Skeletal muscle tissue (tissue), 4 donors: ENCODE results near the gene FHOD3. TPM values are rescaled to one million over a fixed set of nuclear protein-coding genes. Genes with fewer than 3 reads are reported as not detected.

Source experiments
- H3K27ac ChIP-seq: one replicate; pipeline ENCODE4 v1.7.0; 2013; ENCODE audit warnings: mild to moderate bottlenecking, low read depth, low read length, inconsistent platforms
- H3K27me3 ChIP-seq, 3 donors: one replicate each; pipeline ENCODE4 v1.7.0; 2013; ENCODE audit warnings: low read length in 3 of 3; ENCODE audit not compliant: control insufficient read depth in 3 of 3, insufficient read depth in 3 of 3
- H3K36me3 ChIP-seq, 3 donors: one replicate each; pipeline ENCODE4 v1.7.0; 2013; ENCODE audit warnings: low read length in 3 of 3; ENCODE audit not compliant: control insufficient read depth in 3 of 3, insufficient read depth in 3 of 3
- H3K4me1 ChIP-seq, 3 donors: one replicate each; pipeline ENCODE4 v1.7.0; 2013; ENCODE audit warnings: low read length in 3 of 3, mild to moderate bottlenecking in 3 of 3; ENCODE audit not compliant: control insufficient read depth in 3 of 3, insufficient read depth in 3 of 3
- H3K4me3 ChIP-seq, 3 donors: one replicate each; pipeline ENCODE4 v1.7.0; 2013; ENCODE audit warnings: low read length in 3 of 3
- H3K9ac ChIP-seq, 3 donors: one replicate each; pipeline ENCODE4 v1.7.0; 2013; ENCODE audit warnings: low read length in 3 of 3, mild to moderate bottlenecking in 3 of 3, moderate library complexity in 2 of 3, low read depth in 1 of 3
- H3K9me3 ChIP-seq, 3 donors: one replicate each; pipeline ENCODE4 v1.7.0; 2013; ENCODE audit warnings: low read length in 3 of 3; ENCODE audit not compliant: control insufficient read depth in 3 of 3
- total RNA-seq: library from RNA; depleted of rRNA; stranded (reverse); fragments of >200 nt; gene quantifications from one replicate; pipeline ENCODE4 v1.2.3, GENCODE V29; 2014
- donor health status: Osteomylitis.

The FHOD3 gene
- total RNA-seq, 1 donor from 2014 or later: 15.7 TPM

DNA sequence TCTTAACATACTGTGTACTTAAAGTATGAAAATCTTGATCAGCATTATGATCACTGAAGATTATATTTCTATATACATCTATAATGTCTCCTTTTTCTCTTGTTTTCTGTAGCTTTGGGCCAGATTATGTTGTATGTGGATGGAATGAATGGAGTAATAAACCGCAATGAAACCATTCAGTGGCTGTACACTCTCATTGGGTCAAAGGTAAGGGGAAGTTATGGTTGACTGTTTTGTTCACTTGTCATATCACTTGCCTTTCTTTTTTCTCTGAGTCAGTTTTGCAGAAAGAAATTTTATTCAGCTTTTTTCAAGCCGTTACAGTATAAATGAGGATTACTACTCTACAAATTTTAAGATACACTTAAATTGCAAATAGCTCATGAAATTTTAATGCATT lies 278.8 kb downstream of the FHOD3 start:
- Histone ChIP-seq H3K9ac (no peak overlapping the region), H3K36me3 (peaks cover 0 to 2% (median 0%) of the 10 kb centered on the region in 3 donors), H3K9me3 (no peaks in the 10 kb centered on the region), H3K27me3 (no peaks in the 10 kb centered on the region), H3K4me1 (peaks cover 0 to 5% (median 0%) of the 10 kb centered on the region in 3 donors), H3K4me3 (no peak overlapping the region), H3K27ac (no peak overlapping the region)

GRCh38 chr18:36578871-36579710 lies 281.6 kb downstream of the FHOD3 start:
- Histone ChIP-seq H3K4me1 (peaks cover 0 to 5% (median 0%) of the 10 kb centered on the region in 3 donors), H3K9ac (no peak overlapping the region), H3K36me3 (peaks cover 0 to 2% (median 0%) of the 10 kb centered on the region in 3 donors), H3K27me3 (no peaks in the 10 kb centered on the region), H3K9me3 (no peaks in the 10 kb centered on the region), H3K27ac (no peak overlapping the region), H3K4me3 (no peak overlapping the region)

GRCh38 chr18:36580266-36580665 lies 282.8 kb downstream of the FHOD3 start:
- Histone ChIP-seq H3K27me3 (no peaks in the 10 kb centered on the region), H3K9ac (no peak overlapping the region), H3K36me3 (peaks cover 0 to 2% (median 0%) of the 10 kb centered on the region in 3 donors), H3K9me3 (no peaks in the 10 kb centered on the region), H3K4me3 (no peak overlapping the region), H3K27ac (no peak overlapping the region), H3K4me1 (peaks cover 0 to 5% (median 0%) of the 10 kb centered on the region in 3 donors)

GRCh38 chr18:36580874-36581750 lies 283.6 kb downstream of the FHOD3 start:
- Histone ChIP-seq H3K36me3 (peaks cover 0 to 2% (median 0%) of the 10 kb centered on the region in 3 donors), H3K4me3 (no peak overlapping the region), H3K27ac (peak overlapping the region; percentile 9), H3K9ac (peak overlapping the region in 1 of 3 donors; percentile 8), H3K9me3 (no peaks in the 10 kb centered on the region), H3K27me3 (no peaks in the 10 kb centered on the region), H3K4me1 (peaks cover 0 to 5% (median 0%) of the 10 kb centered on the region in 3 donors)

- Histone ChIP-seq H3K9ac (no peak overlapping the region), H3K9me3 (no peaks in the 10 kb centered on the region), H3K4me3 (no peak overlapping the region), H3K36me3 (peaks cover 0 to 2% (median 0%) of the 10 kb centered on the region in 3 donors), H3K27me3 (no peaks in the 10 kb centered on the region), H3K4me1 (peaks cover 0 to 5% (median 0%) of the 10 kb centered on the region in 3 donors), H3K27ac (no peak overlapping the region)
Observed at GRCh38 chr18:36582988-36583745, 285.7 kb downstream of the FHOD3 start.

- no peak overlapping the region for H3K27ac ChIP-seq
- H3K9me3 ChIP-seq: no peaks in the 10 kb centered on the region
- H3K4me1 ChIP-seq: no peaks in the 10 kb centered on the region
- no peak overlapping the region for H3K4me3 ChIP-seq
- H3K36me3 ChIP-seq: peaks cover 0 to 2% (median 0%) of the 10 kb centered on the region in 3 donors
- no peak overlapping the region for H3K9ac ChIP-seq
- H3K27me3 ChIP-seq: no peaks in the 10 kb centered on the region
Observed at GRCh38 chr18:36589857-36590543, 292.5 kb downstream of the FHOD3 start.

DNA sequence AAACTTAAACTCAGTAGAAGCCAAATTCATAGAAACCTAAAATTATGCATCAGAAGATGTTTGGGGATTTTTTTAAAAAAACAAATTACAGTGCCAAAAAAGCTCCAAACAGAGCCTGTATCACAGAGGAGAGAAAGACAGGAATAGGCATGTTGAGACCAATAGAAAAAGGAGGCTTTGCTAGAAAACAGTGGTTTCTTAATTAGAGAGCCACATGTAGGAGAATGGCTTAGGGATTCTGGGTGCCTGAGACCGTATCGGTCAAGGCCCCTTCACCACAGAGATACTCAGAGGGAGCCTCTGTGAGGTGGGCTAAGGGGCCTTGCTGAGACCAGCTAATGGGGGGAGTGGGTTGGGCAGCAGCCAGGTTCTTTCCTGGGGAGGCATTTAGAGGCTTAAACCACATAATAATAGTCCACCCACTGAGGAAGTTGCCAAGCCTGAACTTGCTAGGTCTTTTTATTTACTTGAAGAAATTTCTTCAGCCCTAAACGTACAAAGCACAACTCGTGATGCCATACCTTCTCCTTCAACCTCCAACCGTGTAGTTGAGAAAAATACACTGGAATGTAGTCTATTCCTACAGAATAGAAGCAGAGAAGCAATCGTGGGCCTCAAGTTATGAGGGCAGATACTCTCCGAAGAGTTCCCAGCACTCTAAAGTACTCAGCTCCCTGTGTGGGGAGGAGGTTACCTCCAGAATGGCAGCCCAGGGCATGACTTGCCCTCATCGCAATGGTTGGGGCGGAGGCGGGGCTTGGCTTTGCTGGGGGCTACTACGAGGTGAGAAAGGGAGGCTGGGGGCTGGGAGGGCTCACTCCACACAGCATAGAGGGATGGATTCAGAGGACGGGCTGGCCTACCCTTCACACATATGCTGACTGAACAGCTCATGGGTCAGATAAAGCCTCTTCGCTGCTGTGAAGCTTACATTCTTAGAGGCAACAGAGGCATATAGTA lies 293.4 kb downstream of the FHOD3 start:
- Histone ChIP-seq H3K4me1 (no peaks in the 10 kb centered on the region), H3K9ac (no peak overlapping the region), H3K9me3 (no peaks in the 10 kb centered on the region), H3K36me3 (peaks cover 0 to 2% (median 0%) of the 10 kb centered on the region in 3 donors), H3K27me3 (no peaks in the 10 kb centered on the region), H3K4me3 (no peak overlapping the region), H3K27ac (no peak overlapping the region)

- no peak overlapping the region for H3K9ac ChIP-seq
- no peaks in the 10 kb centered on the region for H3K9me3 ChIP-seq
- H3K27me3 ChIP-seq: no peaks in the 10 kb centered on the region
- H3K36me3 ChIP-seq: peaks cover 0 to 6% (median 2%) of the 10 kb centered on the region in 3 donors
- H3K4me3 ChIP-seq: no peak overlapping the region
- no peaks in the 10 kb centered on the region for H3K4me1 ChIP-seq
- H3K27ac ChIP-seq: no peak overlapping the region
Observed at GRCh38 chr18:36592282-36592681, 294.8 kb downstream of the FHOD3 start.
